ENCODE data around the gene NFYC. TPM values are rescaled to one million over a fixed set of nuclear protein-coding genes. Genes with fewer than 3 reads are reported as not detected.

NFYC gene
- total and polyA plus RNA-seq, 7 experiments from 2014 or later = 36.2 to 88.5 (median 63.4) TPM

DNA sequence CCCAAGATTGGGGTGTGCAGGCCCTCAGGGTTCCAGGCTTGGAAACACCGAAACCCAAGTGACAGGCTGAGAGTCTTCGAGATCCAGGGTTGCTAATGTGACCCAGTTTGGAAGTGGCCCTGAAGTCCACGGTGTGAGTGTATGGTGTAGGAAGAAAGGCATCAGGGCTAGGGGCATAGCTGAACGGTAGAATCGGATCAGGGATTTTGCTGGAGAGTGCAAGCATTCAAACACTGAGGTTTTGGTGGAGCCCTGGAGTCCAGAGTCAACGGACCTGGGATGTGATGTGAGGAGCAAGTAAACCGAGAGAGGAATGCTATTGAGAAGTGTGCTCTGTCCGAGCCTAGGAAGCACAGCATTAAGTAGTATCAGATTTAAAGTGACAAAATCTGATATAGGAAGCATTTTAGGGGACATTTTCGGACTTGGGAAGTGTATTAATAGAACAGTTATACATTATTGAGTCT is 958 bp downstream of the NFYC start:
- Mint-ChIP-seq H3K4me1 (peaks cover 36 to 80% (median 71%) of the 10 kb centered on the region in 7 donors), H3K9me3 (peaks cover 0 to 4% (median 0%) of the 10 kb centered on the region in 11 donors), H3K36me3 (peaks cover 0 to 27% (median 11%) of the 10 kb centered on the region in 5 donors), H3K27me3 (no peaks in the 10 kb centered on the region), H3K27ac (peak overlapping the region; percentile 91 to 99 (median 97)), H3K4me3 (peak overlapping the region; percentile 91 to 98 (median 95))
- DNase-seq (no peak), ATAC-seq (no peak)
- Histone ChIP-seq H3K27ac (ENCODE audit: low read depth, low read length) (peak overlapping the region; percentile 99), H3K36me3 (ENCODE audit: control insufficient read depth in 2 of 3, insufficient read depth in 3 of 3, low read length in 3 of 3) (peaks cover 0 to 9% (median 0%) of the 10 kb centered on the region in 3 experiments), H3K4me1 (ENCODE audit: control insufficient read depth in 2 of 2, insufficient read depth in 2 of 2, low read length in 2 of 2) (peaks cover 30 to 40% of the 10 kb centered on the region in 2 donors), H3K4me3 (ENCODE audit: low read length) (peak overlapping the region; percentile 81), H3K9me3 (ENCODE audit: control insufficient read depth in 2 of 3, low read length in 3 of 3) (no peaks in the 10 kb centered on the region), H3K27me3 (ENCODE audit: control insufficient read depth in 2 of 2, insufficient read depth in 2 of 2, low read length in 2 of 2) (no peaks in the 10 kb centered on the region)
- intact Hi-C loops (cut with micrococcal nuclease) = loop anchor here (1.0 to 10.0 kb wide), 8 partner anchors 17 to 1118 kb away; partner anchors contain the start of genes ZNF684 (in 2 of the 2), CAP1 (in 1 of the 2), CITED4 (in 1 of the 2) and PABPC4 (in 1 of the 2)
- POLR2A ChIA-PET = interaction anchor here (0.6 to 5.9 kb wide), 24 partner anchors 7 to 1666 kb away, joined by 3 to 123 read pairs (median 6); partner anchors contain the start of genes CITED4, NDUFS5, RIMS3 and RLF
- CTCF ChIA-PET = interaction anchor here (0.6 to 2.2 kb wide), 4 partner anchors 16 to 1695 kb away, joined by 3 to 10 read pairs (median 3); no protein-coding TSS in a partner anchor

DNA sequence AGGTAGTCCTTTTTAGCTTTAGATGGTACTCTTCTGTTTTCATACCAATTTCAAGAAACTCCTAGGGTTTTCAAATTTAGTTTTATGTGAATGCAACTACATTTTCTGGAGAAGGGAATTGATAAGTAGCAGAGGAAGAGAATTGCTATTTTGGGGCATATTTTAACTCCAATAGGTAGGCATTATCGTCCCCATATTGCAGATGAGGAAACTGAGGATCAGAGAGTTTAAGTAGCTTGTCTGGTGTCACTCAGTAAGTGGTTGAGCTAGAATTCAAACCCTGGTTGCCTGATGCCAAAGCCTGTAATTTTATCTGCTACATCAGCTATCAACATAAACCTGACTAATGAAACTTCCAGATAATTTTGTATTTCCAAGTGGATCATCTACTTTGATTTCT is 1.9 kb downstream of the NFYC start:
- DNase-seq (no peak), ATAC-seq (no peak)
- Histone ChIP-seq H3K4me3 (ENCODE audit: low read length) (no peak overlapping the region), H3K4me1 (ENCODE audit: control insufficient read depth in 2 of 2, insufficient read depth in 2 of 2, low read length in 2 of 2) (peaks cover 30 to 41% of the 10 kb centered on the region in 2 donors), H3K27me3 (ENCODE audit: control insufficient read depth in 2 of 2, insufficient read depth in 2 of 2, low read length in 2 of 2) (no peaks in the 10 kb centered on the region), H3K36me3 (ENCODE audit: control insufficient read depth in 2 of 3, insufficient read depth in 3 of 3, low read length in 3 of 3) (peaks cover 0 to 9% (median 0%) of the 10 kb centered on the region in 3 experiments), H3K9me3 (ENCODE audit: control insufficient read depth in 2 of 3, low read length in 3 of 3) (no peaks in the 10 kb centered on the region), H3K27ac (ENCODE audit: low read depth, low read length) (peak overlapping the region; percentile 99)
- peak overlapping the region; percentile 29 to 98 (median 94) for H3K4me3 Mint-ChIP-seq
- CTCF ChIA-PET = interaction anchor here (0.9 to 2.5 kb wide), 2 partner anchors 16 to 319 kb away, joined by 4 to 6 read pairs; no protein-coding TSS in a partner anchor
- peaks cover 43 to 83% (median 77%) of the 10 kb centered on the region in 7 donors for H3K4me1 Mint-ChIP-seq
- no peaks in the 10 kb centered on the region for H3K27me3 Mint-ChIP-seq
- POLR2A ChIA-PET = interaction anchor here (0.6 to 5.9 kb wide), 5 partner anchors 13 to 544 kb away, joined by 3 to 123 read pairs (median 10); partner anchors contain the start of gene CITED4
- peaks cover 0 to 3% (median 0%) of the 10 kb centered on the region in 11 donors for H3K9me3 Mint-ChIP-seq
- H3K36me3 Mint-ChIP-seq = peaks cover 0 to 23% (median 11%) of the 10 kb centered on the region in 5 donors
- peak overlapping the region in 8 of 9 donors; percentile 60 to 99 (median 94) for H3K27ac Mint-ChIP-seq
- intact Hi-C loops (cut with micrococcal nuclease) = loop anchor here (5.0 to 10.0 kb wide), 7 partner anchors 69 to 1119 kb away; partner anchors contain the start of genes ZNF684 (in 2 of the 2), CAP1 (in 1 of the 2), CITED4 (in 1 of the 2) and PABPC4 (in 1 of the 2)

DNA sequence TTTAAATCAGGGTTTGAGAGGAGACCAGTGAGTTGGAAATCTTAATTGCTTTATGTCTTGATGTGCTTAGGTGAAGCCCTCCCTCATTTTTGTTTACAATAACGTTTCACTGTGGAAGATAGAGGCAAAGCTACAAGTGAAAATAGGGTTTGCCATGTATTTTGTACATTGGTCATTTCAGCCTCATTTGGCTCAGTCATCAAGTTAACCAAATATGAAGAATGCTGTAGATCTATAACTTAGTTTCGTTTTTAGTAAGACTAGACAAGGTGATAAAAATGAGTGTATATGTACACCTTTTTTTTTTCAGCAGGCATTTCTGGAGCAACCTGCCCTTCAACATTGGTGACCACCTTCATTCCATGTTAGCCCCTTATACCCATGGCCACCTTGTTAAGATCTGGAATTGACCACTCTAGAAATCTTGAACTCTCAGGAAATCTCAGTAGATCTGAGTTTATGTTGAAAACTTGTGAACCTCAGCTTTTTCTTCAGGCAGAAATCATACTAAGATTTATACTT is 2.9 kb downstream of the NFYC start:
- peak overlapping the region; percentile 2 to 98 (median 67) for H3K27ac Mint-ChIP-seq
- peaks cover 0 to 3% (median 0%) of the 10 kb centered on the region in 11 donors for H3K9me3 Mint-ChIP-seq
- ChIA-PET CTCF (interaction anchor here (0.9 to 2.5 kb wide), 2 partner anchors 15 to 320 kb away, joined by 4 to 6 read pairs; no protein-coding TSS in a partner anchor), POLR2A (interaction anchor here (0.6 to 5.9 kb wide), 3 partner anchors 12 to 40 kb away, joined by 4 to 123 read pairs (median 4); no protein-coding TSS in a partner anchor)
- H3K9me3 ChIP-seq (ENCODE audit: control insufficient read depth in 2 of 3, low read length in 3 of 3) = no peaks in the 10 kb centered on the region
- H3K4me3 ChIP-seq (ENCODE audit: low read length) = no peak overlapping the region
- H3K4me3 Mint-ChIP-seq = peak overlapping the region; percentile 16 to 94 (median 43)
- H3K36me3 ChIP-seq (ENCODE audit: control insufficient read depth in 2 of 3, insufficient read depth in 3 of 3, low read length in 3 of 3) = peaks cover 0 to 9% (median 0%) of the 10 kb centered on the region in 3 experiments
- peak overlapping the region; percentile 26 for H3K27ac ChIP-seq (ENCODE audit: low read depth, low read length)
- DNase-seq (no peak), ATAC-seq (no peak)
- H3K36me3 Mint-ChIP-seq = peaks cover 0 to 26% (median 11%) of the 10 kb centered on the region in 5 donors
- H3K27me3 ChIP-seq (ENCODE audit: control insufficient read depth in 2 of 2, insufficient read depth in 2 of 2, low read length in 2 of 2) = no peaks in the 10 kb centered on the region
- intact Hi-C loops (cut with micrococcal nuclease) = loop anchor here (5.0 to 10.0 kb wide), 7 partner anchors 68 to 1120 kb away; partner anchors contain the start of genes ZNF684 (in 2 of the 2), CAP1 (in 1 of the 2), CITED4 (in 1 of the 2) and PABPC4 (in 1 of the 2)
- peaks cover 51 to 88% (median 85%) of the 10 kb centered on the region in 7 donors for H3K4me1 Mint-ChIP-seq
- H3K4me1 ChIP-seq (ENCODE audit: control insufficient read depth in 2 of 2, insufficient read depth in 2 of 2, low read length in 2 of 2) = peaks cover 30 to 51% of the 10 kb centered on the region in 2 donors
- no peaks in the 10 kb centered on the region for H3K27me3 Mint-ChIP-seq

DNA sequence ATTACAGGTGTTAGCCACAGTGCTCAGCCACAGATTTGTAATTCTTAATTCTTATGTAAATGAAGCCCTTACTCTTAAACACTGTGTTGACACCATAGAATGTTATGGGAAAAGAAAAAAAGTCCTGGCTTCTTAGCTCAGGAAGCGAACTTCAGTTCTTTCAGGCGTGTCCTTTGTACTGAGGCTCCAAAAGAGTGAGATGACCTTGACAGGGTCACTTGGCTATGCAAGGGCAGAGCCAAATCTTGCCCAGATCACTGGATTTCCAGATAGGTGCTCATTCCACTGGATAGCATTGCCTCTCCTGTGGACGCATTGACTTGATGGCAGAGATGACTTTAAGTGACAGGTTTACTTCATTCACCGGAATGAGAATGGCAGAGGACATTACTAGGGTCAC is 4.8 kb downstream of the NFYC start:
- H3K27me3 ChIP-seq (ENCODE audit: control insufficient read depth in 2 of 2, insufficient read depth in 2 of 2, low read length in 2 of 2) = no peaks in the 10 kb centered on the region
- Mint-ChIP-seq H3K4me1 (peaks cover 51 to 83% (median 76%) of the 10 kb centered on the region in 7 donors), H3K4me3 (peak overlapping the region in 3 of 10 donors; percentile 21 to 34 (median 25)), H3K9me3 (peaks cover 0 to 2% (median 0%) of the 10 kb centered on the region in 11 donors), H3K27ac (peak overlapping the region in 1 of 9 donors; percentile 45), H3K36me3 (peaks cover 0 to 23% (median 11%) of the 10 kb centered on the region in 5 donors), H3K27me3 (no peaks in the 10 kb centered on the region)
- peaks cover 0 to 9% (median 0%) of the 10 kb centered on the region in 3 experiments for H3K36me3 ChIP-seq (ENCODE audit: control insufficient read depth in 2 of 3, insufficient read depth in 3 of 3, low read length in 3 of 3)
- H3K4me3 ChIP-seq (ENCODE audit: low read length) = no peak overlapping the region
- no peak for ATAC-seq
- intact Hi-C loops (cut with micrococcal nuclease) = loop anchor here in 1 of 2 donors (10.0 kb wide), 2 partner anchors 441 to 1121 kb away; partner anchors contain the start of genes PABPC4 and ZMPSTE24
- ChIA-PET POLR2A (interaction anchor here (1.7 kb wide), 1 partner anchor 14 kb away, joined by 4 read pairs; no protein-coding TSS in a partner anchor), CTCF (no interaction called here)
- H3K9me3 ChIP-seq (ENCODE audit: control insufficient read depth in 2 of 3, low read length in 3 of 3) = no peaks in the 10 kb centered on the region
- DNase-seq = no peak
- H3K27ac ChIP-seq (ENCODE audit: low read depth, low read length) = no peak overlapping the region
- peaks cover 26 to 49% of the 10 kb centered on the region in 2 donors for H3K4me1 ChIP-seq (ENCODE audit: control insufficient read depth in 2 of 2, insufficient read depth in 2 of 2, low read length in 2 of 2)

DNA sequence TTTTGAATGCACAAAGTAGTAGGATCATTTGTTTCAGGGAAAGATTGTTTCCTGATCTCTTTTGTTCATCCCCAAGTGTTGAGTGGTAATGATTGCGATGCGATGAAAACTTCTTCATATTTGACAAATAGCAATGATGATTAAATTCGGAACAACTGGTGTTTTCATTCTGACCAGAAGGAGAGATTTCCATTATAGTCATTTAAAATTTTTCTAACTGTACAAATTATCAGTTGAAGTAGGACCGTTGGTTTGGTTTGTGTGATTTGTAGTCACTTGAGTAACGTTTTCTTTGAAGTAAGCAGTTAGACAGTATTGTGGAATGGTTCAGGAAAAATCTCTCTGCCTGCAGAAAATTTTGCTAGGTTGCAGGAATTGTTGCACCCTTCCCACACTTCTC is 5.9 kb downstream of the NFYC start:
- Histone ChIP-seq H3K9me3 (ENCODE audit: control insufficient read depth in 2 of 3, low read length in 3 of 3) (no peaks in the 10 kb centered on the region), H3K27me3 (ENCODE audit: control insufficient read depth in 2 of 2, insufficient read depth in 2 of 2, low read length in 2 of 2) (no peaks in the 10 kb centered on the region), H3K4me3 (ENCODE audit: low read length) (no peak overlapping the region), H3K4me1 (ENCODE audit: control insufficient read depth in 2 of 2, insufficient read depth in 2 of 2, low read length in 2 of 2) (peaks cover 24 to 49% of the 10 kb centered on the region in 2 donors), H3K27ac (ENCODE audit: low read depth, low read length) (no peak overlapping the region), H3K36me3 (ENCODE audit: control insufficient read depth in 2 of 3, insufficient read depth in 3 of 3, low read length in 3 of 3) (peaks cover 0 to 5% (median 0%) of the 10 kb centered on the region in 3 experiments)
- no peaks in the 10 kb centered on the region for H3K9me3 Mint-ChIP-seq
- H3K4me3 Mint-ChIP-seq = peak overlapping the region in 1 of 10 donors; percentile 25
- CTCF ChIA-PET = no interaction called here
- POLR2A ChIA-PET = interaction anchor here (0.6 kb wide), 1 partner anchor 156 kb away, joined by 3 read pairs; no protein-coding TSS in a partner anchor
- DNase-seq (no peak), ATAC-seq (no peak)
- H3K36me3 Mint-ChIP-seq = peaks cover 0 to 22% (median 11%) of the 10 kb centered on the region in 5 donors
- H3K4me1 Mint-ChIP-seq = peaks cover 55 to 86% (median 81%) of the 10 kb centered on the region in 7 donors
- intact Hi-C loops (cut with micrococcal nuclease) = loop anchor here in 1 of 2 donors (10.0 kb wide), 2 partner anchors 443 to 1123 kb away; partner anchors contain the start of genes PABPC4 and ZMPSTE24
- no peaks in the 10 kb centered on the region for H3K27me3 Mint-ChIP-seq
- peak overlapping the region in 2 of 9 donors; percentile 45 to 51 for H3K27ac Mint-ChIP-seq

DNA sequence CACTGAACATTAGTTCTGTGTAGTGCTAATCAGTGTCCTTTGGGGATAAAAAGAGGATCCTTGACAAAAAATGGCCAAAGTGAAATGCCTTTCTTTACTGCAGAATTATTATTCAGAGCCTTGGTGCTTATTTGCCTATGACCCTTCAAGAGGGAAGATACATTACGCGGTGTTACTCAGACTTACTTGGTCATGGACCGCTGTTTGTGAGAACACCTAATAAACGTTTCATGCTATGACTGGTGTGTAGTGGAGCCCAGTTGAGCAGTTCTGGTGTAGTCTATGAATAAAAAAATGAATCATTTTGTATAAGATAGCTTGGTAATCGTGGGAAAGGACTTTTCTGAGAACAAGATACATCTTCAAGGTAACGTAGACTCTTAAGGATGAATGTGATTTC is 8.3 kb downstream of the NFYC start:
- ChIA-PET POLR2A (interaction anchor here (1.0 kb wide), 1 partner anchor 8 kb away, joined by 3 read pairs; no protein-coding TSS in a partner anchor), CTCF (no interaction called here)
- Mint-ChIP-seq H3K4me1 (peaks cover 53 to 83% (median 78%) of the 10 kb centered on the region in 7 donors), H3K27me3 (no peaks in the 10 kb centered on the region), H3K36me3 (peaks cover 0 to 25% (median 11%) of the 10 kb centered on the region in 5 donors), H3K9me3 (no peaks in the 10 kb centered on the region), H3K4me3 (no peak overlapping the region), H3K27ac (peak overlapping the region in 1 of 9 donors; percentile 61)
- Histone ChIP-seq H3K36me3 (ENCODE audit: control insufficient read depth in 2 of 3, insufficient read depth in 3 of 3, low read length in 3 of 3) (peaks cover 0 to 5% (median 0%) of the 10 kb centered on the region in 3 experiments), H3K9me3 (ENCODE audit: control insufficient read depth in 2 of 3, low read length in 3 of 3) (no peaks in the 10 kb centered on the region), H3K4me1 (ENCODE audit: control insufficient read depth in 2 of 2, insufficient read depth in 2 of 2, low read length in 2 of 2) (peaks cover under 1 to 26% of the 10 kb centered on the region in 2 donors), H3K27ac (ENCODE audit: low read depth, low read length) (no peak overlapping the region), H3K27me3 (ENCODE audit: control insufficient read depth in 2 of 2, insufficient read depth in 2 of 2, low read length in 2 of 2) (no peaks in the 10 kb centered on the region), H3K4me3 (ENCODE audit: low read length) (no peak overlapping the region)
- no peak for ATAC-seq
- intact Hi-C loops (cut with micrococcal nuclease) = loop anchor here in 1 of 2 donors (1.0 to 10.0 kb wide), 4 partner anchors 10 to 1125 kb away; partner anchors contain the start of genes FOXO6, PABPC4 and ZMPSTE24
- no peak for DNase-seq
